Activated B cell treated with CpG ODN at 0.5 μM for 24 hours (primary cell): ENCODE results near the gene MESP2. TPM values are rescaled to one million over a fixed set of nuclear protein-coding genes. Genes with fewer than 3 reads are reported as not detected.

Experiments
- ATAC-seq: fragments of 200-7000 bp; cut with Tn5 transposase; one replicate; pipeline ENCODE4 v1.10.0; 2021; ENCODE audit warnings: low read depth, mild to moderate bottlenecking, moderate library complexity
- CTCF ChIA-PET: fragments of 350-600 bp; sonication (Branson Sonifier 250); formaldehyde crosslinking; loops from one replicate; lab custom pipeline; 2021; ENCODE audit warnings: antibody characterized with exemption; lab: Charles Lee
- POLR2A ChIA-PET: fragments of 350-600 bp; sonication (Branson Sonifier 250); formaldehyde crosslinking; loops from one replicate; lab custom pipeline; 2021; ENCODE audit warnings: antibody characterized with exemption; lab: Charles Lee
- DNase-seq: peaks from one replicate; pipeline ENCODE4 v3.0.0; 2022
- H3K27ac Mint-ChIP-seq: one replicate; pipeline ENCODE4 v1.8.0; 2020; ENCODE audit warnings: mixed read lengths
- H3K27me3 Mint-ChIP-seq: one replicate; pipeline ENCODE4 v1.8.0; 2021; ENCODE audit warnings: mixed read lengths
- H3K36me3 Mint-ChIP-seq: one replicate; pipeline ENCODE4 v1.8.0; 2021; ENCODE audit warnings: low read depth, mixed read lengths
- H3K4me1 Mint-ChIP-seq: one replicate; pipeline ENCODE4 v1.8.0; 2021; ENCODE audit warnings: mixed read lengths
- H3K4me3 Mint-ChIP-seq: one replicate; pipeline ENCODE4 v1.8.0; 2020; ENCODE audit warnings: mild to moderate bottlenecking, mixed read lengths
- H3K9me3 Mint-ChIP-seq: one replicate; pipeline ENCODE4 v1.8.0; 2020; ENCODE audit warnings: mixed read lengths
- intact Hi-C: fragments of 100-400 bp; cut with micrococcal nuclease; formaldehyde crosslinking; loops from one replicate; pipeline ENCODE4 v1.15.1; 2024
- total RNA-seq: library from RNA; stranded (reverse); gene quantifications from 2 replicates; pipeline ENCODE4 v1.2.3, GENCODE V29; 2022
- TF ChIP-seq, protein P1 (sequence below): fragments of 200-600 bp; IDR thresholded peaks from one replicate; pipeline ENCODE4 v1.8.0; 2022; ENCODE audit warnings: antibody characterized with exemption, mild to moderate bottlenecking

MESP2 gene
- total RNA-seq, 1 donor from 2014 or later: 0.40 TPM

DNA sequence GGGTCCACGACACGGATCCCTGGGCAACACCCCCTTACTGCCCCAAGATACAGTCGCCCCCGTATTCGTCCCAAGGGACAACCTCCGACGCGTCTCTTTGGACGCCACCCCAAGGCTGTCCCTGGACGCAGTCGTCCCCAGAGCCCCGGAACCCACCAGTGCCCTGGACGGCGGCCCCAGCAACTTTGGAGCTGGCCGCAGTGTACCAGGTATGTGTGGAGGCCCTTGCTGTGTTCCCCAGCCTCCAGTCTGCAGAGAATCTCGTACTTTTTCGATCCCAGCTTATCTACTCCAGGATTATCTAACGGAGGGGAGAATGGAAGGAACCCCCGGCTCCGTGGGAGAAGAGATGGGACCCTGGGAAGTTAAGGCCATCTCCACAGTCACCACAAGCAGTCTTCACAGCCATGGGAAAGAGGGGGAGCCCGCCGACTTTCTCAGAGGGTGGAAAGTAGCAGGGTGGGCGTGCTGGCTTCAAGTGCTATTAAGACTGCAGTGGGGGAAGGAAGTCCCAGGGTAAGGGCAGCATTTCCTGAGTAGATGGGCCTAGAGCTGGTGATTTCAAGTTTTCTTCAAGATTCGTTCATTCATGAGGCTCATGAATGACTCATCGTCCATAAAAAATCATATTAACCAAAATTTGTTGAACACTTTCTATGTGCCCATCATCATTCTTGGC, 1.1 kb downstream of the MESP2 start:
- Mint-ChIP-seq H3K4me3 (peak overlapping the region; percentile 44), H3K27ac (no peak overlapping the region), H3K4me1 (peaks cover 21% of the 10 kb centered on the region), H3K9me3 (no peaks in the 10 kb centered on the region), H3K36me3 (no peaks in the 10 kb centered on the region), H3K27me3 (no peaks in the 10 kb centered on the region)
- TF ChIP-seq, protein P1, sequence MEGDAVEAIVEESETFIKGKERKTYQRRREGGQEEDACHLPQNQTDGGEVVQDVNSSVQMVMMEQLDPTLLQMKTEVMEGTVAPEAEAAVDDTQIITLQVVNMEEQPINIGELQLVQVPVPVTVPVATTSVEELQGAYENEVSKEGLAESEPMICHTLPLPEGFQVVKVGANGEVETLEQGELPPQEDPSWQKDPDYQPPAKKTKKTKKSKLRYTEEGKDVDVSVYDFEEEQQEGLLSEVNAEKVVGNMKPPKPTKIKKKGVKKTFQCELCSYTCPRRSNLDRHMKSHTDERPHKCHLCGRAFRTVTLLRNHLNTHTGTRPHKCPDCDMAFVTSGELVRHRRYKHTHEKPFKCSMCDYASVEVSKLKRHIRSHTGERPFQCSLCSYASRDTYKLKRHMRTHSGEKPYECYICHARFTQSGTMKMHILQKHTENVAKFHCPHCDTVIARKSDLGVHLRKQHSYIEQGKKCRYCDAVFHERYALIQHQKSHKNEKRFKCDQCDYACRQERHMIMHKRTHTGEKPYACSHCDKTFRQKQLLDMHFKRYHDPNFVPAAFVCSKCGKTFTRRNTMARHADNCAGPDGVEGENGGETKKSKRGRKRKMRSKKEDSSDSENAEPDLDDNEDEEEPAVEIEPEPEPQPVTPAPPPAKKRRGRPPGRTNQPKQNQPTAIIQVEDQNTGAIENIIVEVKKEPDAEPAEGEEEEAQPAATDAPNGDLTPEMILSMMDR: no peak
- DNase-seq: no peak
- ATAC-seq: no peak
- CTCF ChIA-PET: interaction anchor here (1.1 kb wide), 1 partner anchor 98 kb away, joined by 7 read pairs; no protein-coding TSS in a partner anchor
- POLR2A ChIA-PET: interaction anchor here (0.6 kb wide), 1 partner anchor 420 kb away, joined by 4 read pairs; no protein-coding TSS in a partner anchor
- intact Hi-C loops: loop anchor here (2.0 kb wide), 1 partner anchor 38 kb away; the partner anchor contains the start of gene ANPEP

- ATAC-seq (no peak), DNase-seq (no peak)
- TF ChIP-seq, protein P1: no peak
- intact Hi-C loops: loop anchor here (2.0 kb wide), 1 partner anchor 37 kb away; the partner anchor contains the start of gene ANPEP
- H3K27me3 Mint-ChIP-seq: no peaks in the 10 kb centered on the region
- ChIA-PET CTCF (interaction anchor here (1.1 kb wide), 1 partner anchor 97 kb away, joined by 7 read pairs; no protein-coding TSS in a partner anchor), POLR2A (no interaction called here)
- H3K4me3 Mint-ChIP-seq: no peak overlapping the region
- peaks cover 26% of the 10 kb centered on the region for H3K4me1 Mint-ChIP-seq
- H3K9me3 Mint-ChIP-seq: no peaks in the 10 kb centered on the region
- no peaks in the 10 kb centered on the region for H3K36me3 Mint-ChIP-seq
- no peak overlapping the region for H3K27ac Mint-ChIP-seq
Measured at GRCh38 chr15:89777782-89778380, 1.7 kb downstream of the MESP2 start.

DNA sequence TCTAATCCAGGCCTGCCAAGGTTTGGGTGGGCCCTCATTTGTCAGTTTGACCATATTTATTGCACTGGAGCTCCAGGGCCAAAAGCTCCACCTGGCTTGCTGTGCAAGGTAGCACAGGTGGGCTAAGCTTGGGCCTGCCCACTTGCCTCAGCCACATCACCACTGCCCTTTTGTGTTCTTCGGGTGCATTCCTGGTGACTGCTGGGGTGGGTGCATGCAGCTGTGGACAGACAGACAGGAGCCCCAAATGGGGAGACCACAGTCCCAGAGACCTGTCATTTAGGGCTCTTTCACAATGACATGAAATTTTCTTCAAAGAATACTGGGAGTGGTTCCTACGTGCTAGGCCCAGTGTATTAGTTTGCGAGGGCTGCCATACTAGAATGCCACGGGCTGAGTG, 2.7 kb downstream of the MESP2 start:
- TF ChIP-seq, protein P1: no peak
- DNase-seq (no peak), ATAC-seq (no peak)
- Mint-ChIP-seq H3K4me1 (peaks cover 34% of the 10 kb centered on the region), H3K36me3 (no peaks in the 10 kb centered on the region), H3K27me3 (no peaks in the 10 kb centered on the region), H3K9me3 (no peaks in the 10 kb centered on the region), H3K4me3 (no peak overlapping the region), H3K27ac (no peak overlapping the region)
- intact Hi-C loops: no loop called here
- ChIA-PET CTCF (no interaction called here), POLR2A (no interaction called here)

DNA sequence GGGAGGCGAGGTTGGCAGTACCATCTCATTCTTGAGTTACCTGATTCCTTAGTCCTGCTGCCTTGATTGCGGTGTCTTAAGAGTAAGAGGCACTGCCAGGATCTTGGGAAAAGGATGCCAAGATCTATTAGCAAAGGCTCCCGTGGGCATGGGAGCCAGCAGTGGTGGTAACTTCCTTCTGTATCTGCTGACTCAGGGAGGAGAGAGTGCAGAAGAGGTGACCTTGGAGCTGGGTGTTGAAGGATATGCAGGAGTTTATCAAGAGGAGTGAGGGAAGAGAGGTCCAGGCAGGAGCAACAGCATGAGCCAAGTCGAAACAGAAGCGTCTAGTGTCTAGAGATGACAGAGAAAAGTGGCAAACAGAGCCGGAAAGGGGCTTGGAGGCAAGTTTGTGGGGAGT, 4.5 kb downstream of the MESP2 start:
- peak overlapping the region; percentile 62 for H3K4me3 Mint-ChIP-seq
- intact Hi-C loops: no loop called here
- no peaks in the 10 kb centered on the region for H3K9me3 Mint-ChIP-seq

More for the DNA sequence above, 4.5 kb downstream of the MESP2 start:
- Mint-ChIP-seq H3K4me1 (peaks cover 40% of the 10 kb centered on the region), H3K27me3 (no peaks in the 10 kb centered on the region), H3K36me3 (no peaks in the 10 kb centered on the region), H3K27ac (peak overlapping the region; percentile 76)
- DNase-seq: no peak
- TF ChIP-seq, protein P1: no peak
- no peak for ATAC-seq
- POLR2A ChIA-PET: interaction anchor here (0.8 to 1.7 kb wide), 4 partner anchors 19 to 607 kb away, joined by 3 to 4 read pairs (median 4); partner anchors contain the start of gene IQGAP1
- CTCF ChIA-PET: interaction anchor here (1.2 to 1.5 kb wide), 3 partner anchors 19 to 96 kb away, joined by 4 to 7 read pairs (median 7); no protein-coding TSS in a partner anchor
